ENCODE measurements around the gene IMPA2.

Gene IMPA2

DNA sequence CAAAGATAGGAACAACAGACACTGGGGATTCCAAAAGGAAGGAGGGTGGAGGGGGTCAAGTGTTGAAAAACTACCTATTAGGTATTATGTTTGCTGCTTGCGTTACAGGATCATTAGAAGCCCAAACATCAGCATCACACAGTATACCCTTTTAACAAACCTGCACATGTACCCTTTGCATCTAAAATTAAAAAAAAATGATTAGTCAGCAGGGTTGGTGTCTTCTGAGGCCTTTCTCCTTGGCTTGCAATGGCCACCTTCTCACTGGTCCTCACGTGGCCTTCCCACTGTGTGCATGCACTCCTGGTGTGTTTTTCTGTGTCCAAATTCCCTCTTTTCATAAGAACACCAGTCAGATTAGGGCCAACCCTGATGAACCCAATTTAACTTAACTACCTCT lies 5.6 kb upstream of the IMPA2 start:
- Mint-ChIP-seq H3K4me3 (no peak overlapping the region), H3K27ac (no peak overlapping the region), H3K27me3 (no peaks in the 10 kb centered on the region), H3K4me1 (ENCODE audit: low read depth) (peaks cover 23% of the 10 kb centered on the region), H3K36me3 (ENCODE audit: low read depth) (peaks cover 2% of the 10 kb centered on the region), H3K9me3 (no peaks in the 10 kb centered on the region)
- intact Hi-C loops (cut with micrococcal nuclease), result no loop called here

DNA sequence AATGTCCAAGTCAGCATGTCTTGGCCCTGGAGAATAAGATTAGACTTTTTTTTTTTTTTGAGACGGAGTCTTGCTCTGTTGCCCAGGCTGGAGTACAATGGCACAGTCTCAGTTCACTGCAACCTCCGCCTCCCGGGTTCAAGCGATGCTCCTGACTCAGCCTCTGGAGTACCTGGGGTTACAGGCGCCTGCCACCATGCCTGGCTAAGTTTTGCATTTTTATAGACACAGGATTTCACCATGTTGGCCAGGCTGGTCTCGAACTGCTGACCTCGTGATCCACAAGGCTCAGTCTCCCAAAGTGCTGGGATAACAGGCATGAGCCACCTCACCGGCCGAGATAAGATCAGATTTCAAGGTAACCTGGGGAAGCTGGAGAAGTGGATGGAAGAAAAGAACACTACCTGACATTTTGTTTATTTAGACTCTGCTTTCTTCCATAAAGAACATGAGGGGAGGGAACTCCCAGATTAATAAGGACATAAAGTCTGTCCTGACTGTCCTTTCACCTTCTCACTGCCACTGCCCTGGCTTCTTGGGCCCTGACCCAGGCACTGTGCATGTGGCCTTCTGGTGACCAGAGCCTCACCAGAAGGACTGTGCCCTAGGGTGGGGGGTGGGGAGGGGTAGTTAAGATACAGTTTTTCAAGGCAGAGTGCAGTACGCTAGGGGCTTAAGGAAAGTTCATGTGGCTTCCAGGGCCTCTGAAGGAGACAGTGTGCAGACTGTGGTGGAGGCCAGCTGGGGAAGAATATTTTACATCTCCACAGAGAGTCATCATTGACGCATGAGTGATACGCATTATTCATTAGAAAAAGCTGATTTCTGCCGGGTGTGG lies 4.8 kb upstream of the IMPA2 start:
- H3K27ac Mint-ChIP-seq, result no peak overlapping the region
- H3K9me3 Mint-ChIP-seq, result no peaks in the 10 kb centered on the region
- peaks cover 9% of the 10 kb centered on the region for H3K36me3 Mint-ChIP-seq (ENCODE audit: low read depth)
- intact Hi-C loops (cut with micrococcal nuclease), result no loop called here
- H3K4me1 Mint-ChIP-seq (ENCODE audit: low read depth), result peaks cover 23% of the 10 kb centered on the region
- no peaks in the 10 kb centered on the region for H3K27me3 Mint-ChIP-seq
- H3K4me3 Mint-ChIP-seq, result no peak overlapping the region

DNA sequence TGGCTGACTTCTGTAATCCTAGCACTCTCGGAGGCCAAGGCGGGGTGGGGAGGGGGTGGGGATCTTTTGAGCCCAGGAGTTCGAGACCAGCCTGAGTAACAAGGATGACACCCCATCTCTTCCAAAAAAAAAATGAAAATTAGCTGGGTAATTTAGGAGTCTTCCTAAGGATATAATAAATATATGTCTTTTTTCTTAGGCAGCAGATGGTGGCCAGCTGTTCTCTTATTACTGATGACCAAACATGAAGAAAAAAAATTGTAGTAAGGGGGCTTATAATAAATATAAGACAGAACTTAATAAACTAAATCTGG lies 4.2 kb upstream of the IMPA2 start:
- peaks cover 9% of the 10 kb centered on the region for H3K36me3 Mint-ChIP-seq (ENCODE audit: low read depth)

DNA sequence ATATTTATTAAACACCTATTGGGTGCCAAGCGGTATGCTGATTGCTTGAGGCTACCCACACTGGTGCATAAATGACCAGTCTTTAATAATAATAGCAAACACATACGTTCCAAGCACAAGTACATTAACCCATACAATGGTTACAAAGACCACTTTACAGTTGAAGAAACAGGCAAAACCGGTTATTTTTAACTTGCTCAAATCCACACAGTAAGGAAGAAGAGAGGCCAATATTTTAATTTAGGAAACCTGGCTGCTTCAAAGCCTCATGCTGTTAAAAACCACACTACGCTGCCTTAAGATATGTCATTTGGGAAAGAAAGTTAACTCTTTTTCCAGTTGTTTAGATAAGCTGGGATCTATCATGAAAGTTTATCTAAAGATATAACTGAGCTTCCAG lies 2.4 kb upstream of the IMPA2 start:
- Mint-ChIP-seq H3K36me3 (ENCODE audit: low read depth) (peaks cover 9% of the 10 kb centered on the region), H3K27me3 (no peaks in the 10 kb centered on the region), H3K4me1 (ENCODE audit: low read depth) (peaks cover 37% of the 10 kb centered on the region), H3K9me3 (no peaks in the 10 kb centered on the region), H3K4me3 (no peak overlapping the region), H3K27ac (no peak overlapping the region)
- intact Hi-C loops (cut with micrococcal nuclease), result no loop called here

More for the DNA sequence above, 4.2 kb upstream of the IMPA2 start:
- Mint-ChIP-seq H3K27ac (no peak overlapping the region), H3K4me3 (no peak overlapping the region), H3K9me3 (no peaks in the 10 kb centered on the region), H3K4me1 (ENCODE audit: low read depth) (peaks cover 26% of the 10 kb centered on the region), H3K27me3 (no peaks in the 10 kb centered on the region)
- intact Hi-C loops (cut with micrococcal nuclease), result no loop called here

DNA sequence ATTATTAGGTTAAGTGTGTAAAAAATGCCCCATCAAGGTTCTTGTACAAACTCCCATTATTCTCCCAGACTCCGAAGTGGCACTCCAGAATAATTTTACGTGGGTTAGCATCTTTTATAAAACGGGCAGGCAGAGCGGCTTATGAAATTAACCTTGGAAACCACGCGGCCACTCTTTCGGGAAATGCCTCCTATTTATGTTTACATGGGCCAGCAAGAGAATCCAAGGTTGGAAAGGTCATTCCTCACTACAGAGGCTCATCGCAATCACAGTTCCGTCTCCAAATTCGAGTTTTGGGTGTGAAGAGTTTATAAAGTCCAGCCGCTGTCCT lies 1.2 kb upstream of the IMPA2 start:
- peaks cover 9% of the 10 kb centered on the region for H3K36me3 Mint-ChIP-seq (ENCODE audit: low read depth)
- no peaks in the 10 kb centered on the region for H3K9me3 Mint-ChIP-seq
- peak overlapping the region; percentile 86 for H3K4me3 Mint-ChIP-seq
- peak overlapping the region; percentile 86 for H3K27ac Mint-ChIP-seq
- peaks cover 42% of the 10 kb centered on the region for H3K4me1 Mint-ChIP-seq (ENCODE audit: low read depth)
- intact Hi-C loops (cut with micrococcal nuclease), result loop anchor here (2.0 to 5.0 kb wide), 3 partner anchors 33 to 327 kb away; partner anchors contain the start of genes CHMP1B and TUBB6
- no peaks in the 10 kb centered on the region for H3K27me3 Mint-ChIP-seq

DNA sequence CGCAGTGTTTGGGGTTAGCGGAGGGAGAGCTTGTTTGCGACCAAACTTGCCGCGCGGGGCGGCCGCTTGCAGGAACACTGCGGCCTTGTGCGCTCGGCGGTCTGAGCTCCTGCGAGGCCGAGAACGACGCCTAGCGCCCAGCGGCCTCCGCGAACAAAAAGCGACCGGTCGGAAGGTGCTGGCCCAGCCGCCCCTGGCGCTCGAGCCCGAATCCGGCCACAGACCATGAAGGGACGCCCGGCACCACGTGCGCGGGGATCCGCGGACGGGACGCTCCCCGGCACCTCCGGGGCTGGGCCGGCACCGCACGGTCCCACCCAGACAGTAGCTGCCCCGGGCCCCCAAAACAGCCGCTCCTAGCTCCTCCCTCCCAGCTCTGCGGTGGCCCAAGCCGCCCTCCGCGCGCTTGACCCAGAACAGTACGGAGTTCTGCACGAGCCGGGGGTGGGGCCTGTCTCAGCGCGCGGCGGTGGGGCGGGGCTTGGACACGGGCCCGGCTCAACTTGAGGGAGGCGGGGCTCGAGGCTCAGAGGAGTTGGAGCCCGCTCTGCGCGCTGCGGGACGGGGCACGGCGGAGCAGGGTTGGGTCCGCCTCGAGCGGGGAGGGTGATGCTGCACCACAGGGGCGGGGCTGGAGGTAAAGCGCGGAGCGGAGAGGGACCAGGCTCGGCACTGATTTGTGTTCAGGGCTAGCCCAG lies 664 bp upstream of the IMPA2 start:
- Mint-ChIP-seq H3K4me1 (ENCODE audit: low read depth) (peaks cover 46% of the 10 kb centered on the region), H3K4me3 (peak overlapping the region; percentile 86), H3K27me3 (no peaks in the 10 kb centered on the region), H3K9me3 (no peaks in the 10 kb centered on the region), H3K36me3 (ENCODE audit: low read depth) (peaks cover 9% of the 10 kb centered on the region), H3K27ac (peak overlapping the region; percentile 86)
- intact Hi-C loops (cut with micrococcal nuclease), result loop anchor here (2.0 to 5.0 kb wide), 3 partner anchors 34 to 327 kb away; partner anchors contain the start of genes CHMP1B and TUBB6

DNA sequence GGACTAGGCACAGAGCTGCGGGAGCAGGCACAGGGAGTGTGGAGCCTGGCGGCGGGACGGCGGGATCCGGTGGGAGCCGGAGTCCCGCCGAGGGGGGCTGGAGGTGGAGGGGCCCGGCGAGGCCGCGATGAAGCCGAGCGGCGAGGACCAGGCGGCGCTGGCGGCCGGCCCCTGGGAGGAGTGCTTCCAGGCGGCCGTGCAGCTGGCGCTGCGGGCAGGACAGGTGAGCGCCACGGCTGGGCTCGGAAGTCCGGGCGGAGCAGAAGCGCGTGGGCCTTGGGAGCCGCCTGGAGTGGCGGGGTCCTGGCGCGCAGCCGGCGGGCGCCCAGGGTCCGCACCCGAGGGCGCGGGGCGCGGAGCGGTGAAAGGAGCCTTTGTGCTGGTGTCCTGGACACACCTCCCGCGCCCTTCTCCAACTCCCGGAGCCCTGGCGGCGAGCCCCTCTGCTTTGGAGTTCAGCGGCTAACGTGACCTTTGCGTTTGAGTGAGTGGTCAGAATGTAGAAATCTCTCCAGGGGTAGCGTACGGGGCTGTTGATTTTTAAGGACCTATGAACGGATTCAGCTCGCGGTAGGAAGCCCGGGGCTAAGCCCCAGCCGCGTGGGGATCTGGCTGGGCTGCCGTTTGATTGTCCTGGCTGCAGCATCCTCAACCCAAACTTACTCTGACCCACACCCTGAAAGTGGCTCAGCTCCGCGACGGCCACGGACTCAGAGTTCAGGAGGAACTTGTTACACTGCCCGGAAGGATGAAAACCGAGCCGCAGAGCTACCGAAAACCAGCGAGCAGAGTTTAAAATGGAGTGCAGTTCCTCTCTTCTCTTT lies 448 bp downstream of the IMPA2 start:
- no peaks in the 10 kb centered on the region for H3K27me3 Mint-ChIP-seq
- intact Hi-C loops (cut with micrococcal nuclease), result loop anchor here (2.0 to 5.0 kb wide), 3 partner anchors 35 to 326 kb away; partner anchors contain the start of genes CHMP1B and TUBB6
- H3K4me3 Mint-ChIP-seq, result peak overlapping the region; percentile 86
- H3K36me3 Mint-ChIP-seq (ENCODE audit: low read depth), result peaks cover 9% of the 10 kb centered on the region
- no peaks in the 10 kb centered on the region for H3K9me3 Mint-ChIP-seq
- H3K27ac Mint-ChIP-seq, result peak overlapping the region; percentile 86
- H3K4me1 Mint-ChIP-seq (ENCODE audit: low read depth), result peaks cover 57% of the 10 kb centered on the region

DNA sequence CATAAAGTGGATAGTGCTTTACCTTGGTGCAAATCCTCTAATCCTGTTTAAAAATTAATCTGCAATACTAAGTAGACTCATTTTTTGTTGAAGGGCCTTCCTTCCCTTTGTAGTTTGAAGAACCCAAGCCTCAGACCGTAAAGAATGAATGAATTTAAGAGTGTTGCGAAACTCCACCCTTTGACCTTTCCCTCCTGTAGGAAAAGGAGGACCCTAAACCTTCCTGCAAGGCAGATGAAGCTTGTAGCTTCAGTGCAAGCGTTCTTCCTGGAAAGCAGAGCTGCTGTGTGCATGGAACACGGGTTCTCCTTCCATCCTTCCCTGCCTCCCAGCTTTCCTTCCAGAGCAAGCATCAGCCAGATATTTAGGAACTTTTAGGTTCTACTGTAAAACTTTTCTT lies 1.7 kb downstream of the IMPA2 start:
- Mint-ChIP-seq H3K36me3 (ENCODE audit: low read depth) (peaks cover 9% of the 10 kb centered on the region), H3K27me3 (no peaks in the 10 kb centered on the region), H3K4me3 (no peak overlapping the region), H3K27ac (peak overlapping the region; percentile 86), H3K9me3 (no peaks in the 10 kb centered on the region), H3K4me1 (ENCODE audit: low read depth) (peaks cover 66% of the 10 kb centered on the region)
- intact Hi-C loops (cut with micrococcal nuclease), result loop anchor here (5.0 kb wide), 1 partner anchor 324 kb away; the partner anchor contains the start of gene TUBB6

DNA sequence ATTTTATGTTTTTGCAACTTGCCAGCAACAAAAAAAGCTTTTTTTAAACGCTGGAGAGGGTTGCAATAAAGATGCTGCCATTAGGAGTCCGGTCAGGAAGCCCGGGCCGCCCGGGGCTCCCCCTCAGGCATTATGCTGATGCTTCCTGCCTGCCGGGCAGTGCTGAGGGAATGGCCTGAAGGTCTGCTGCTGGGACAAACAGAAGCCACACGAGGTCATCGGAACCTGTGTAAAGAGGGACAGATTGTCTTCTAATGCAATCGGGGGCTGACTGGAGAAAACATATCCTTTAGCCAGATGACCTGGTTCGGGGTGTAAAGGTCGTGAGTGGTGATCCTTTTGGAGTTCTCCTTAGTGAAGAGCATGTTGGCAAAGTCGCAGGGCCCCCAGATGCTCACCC lies 2.3 kb downstream of the IMPA2 start:
- peaks cover 9% of the 10 kb centered on the region for H3K36me3 Mint-ChIP-seq (ENCODE audit: low read depth)
- H3K27ac Mint-ChIP-seq, result no peak overlapping the region
- no peak overlapping the region for H3K4me3 Mint-ChIP-seq
- H3K27me3 Mint-ChIP-seq, result no peaks in the 10 kb centered on the region
- no peaks in the 10 kb centered on the region for H3K9me3 Mint-ChIP-seq
- intact Hi-C loops (cut with micrococcal nuclease), result loop anchor here (5.0 kb wide), 1 partner anchor 324 kb away; the partner anchor contains the start of gene TUBB6
- peaks cover 71% of the 10 kb centered on the region for H3K4me1 Mint-ChIP-seq (ENCODE audit: low read depth)

DNA sequence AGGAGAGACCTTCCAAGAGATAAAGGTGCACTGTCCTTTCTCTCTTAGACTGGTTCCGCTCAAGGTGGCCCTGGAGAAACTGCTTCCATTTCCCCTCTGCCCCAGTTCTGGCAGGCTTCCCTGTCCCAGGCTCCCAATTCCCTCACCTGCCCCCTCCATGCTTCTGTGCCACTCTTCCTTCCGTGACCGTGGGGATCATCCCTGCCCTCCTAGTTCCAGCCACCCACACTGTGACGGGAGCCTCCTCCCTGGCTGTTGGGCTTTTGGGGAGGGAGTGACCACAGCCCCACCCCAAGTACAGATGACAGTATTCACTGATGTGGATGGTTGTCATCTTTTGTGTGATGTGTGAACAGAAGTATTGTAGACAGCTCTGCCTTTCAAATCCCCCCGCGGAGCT lies 2.8 kb downstream of the IMPA2 start:
- intact Hi-C loops (cut with micrococcal nuclease), result loop anchor here (5.0 kb wide), 1 partner anchor 323 kb away; the partner anchor contains the start of gene TUBB6
- no peaks in the 10 kb centered on the region for H3K27me3 Mint-ChIP-seq
- no peaks in the 10 kb centered on the region for H3K9me3 Mint-ChIP-seq
- peaks cover 74% of the 10 kb centered on the region for H3K4me1 Mint-ChIP-seq (ENCODE audit: low read depth)
- no peak overlapping the region for H3K4me3 Mint-ChIP-seq
- H3K27ac Mint-ChIP-seq, result no peak overlapping the region
- peaks cover 9% of the 10 kb centered on the region for H3K36me3 Mint-ChIP-seq (ENCODE audit: low read depth)

DNA sequence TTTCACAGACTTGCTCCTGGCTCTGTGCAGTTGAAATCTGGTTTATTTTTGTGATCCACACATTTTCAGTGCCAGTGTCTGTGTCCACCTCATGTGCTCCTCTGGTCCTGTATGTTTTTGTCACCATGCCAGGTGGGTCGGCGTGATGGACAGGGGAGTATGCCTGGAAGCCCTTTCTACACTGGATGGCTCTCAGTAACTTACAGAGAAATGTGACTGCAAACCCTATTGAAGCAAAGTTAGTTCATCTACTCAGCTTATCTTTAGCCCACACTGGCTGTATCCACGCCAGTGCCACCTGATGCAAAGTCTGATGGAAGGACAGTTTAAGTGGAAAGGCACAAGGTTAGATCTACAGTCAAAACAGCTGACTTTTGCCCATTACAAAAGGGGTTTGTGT lies 4.3 kb downstream of the IMPA2 start:
- no peaks in the 10 kb centered on the region for H3K27me3 Mint-ChIP-seq
- H3K4me1 Mint-ChIP-seq (ENCODE audit: low read depth), result peaks cover 74% of the 10 kb centered on the region
- no peak overlapping the region for H3K27ac Mint-ChIP-seq
- no peaks in the 10 kb centered on the region for H3K9me3 Mint-ChIP-seq
- intact Hi-C loops (cut with micrococcal nuclease), result no loop called here
- peaks cover 8% of the 10 kb centered on the region for H3K36me3 Mint-ChIP-seq (ENCODE audit: low read depth)
- H3K4me3 Mint-ChIP-seq, result no peak overlapping the region

DNA sequence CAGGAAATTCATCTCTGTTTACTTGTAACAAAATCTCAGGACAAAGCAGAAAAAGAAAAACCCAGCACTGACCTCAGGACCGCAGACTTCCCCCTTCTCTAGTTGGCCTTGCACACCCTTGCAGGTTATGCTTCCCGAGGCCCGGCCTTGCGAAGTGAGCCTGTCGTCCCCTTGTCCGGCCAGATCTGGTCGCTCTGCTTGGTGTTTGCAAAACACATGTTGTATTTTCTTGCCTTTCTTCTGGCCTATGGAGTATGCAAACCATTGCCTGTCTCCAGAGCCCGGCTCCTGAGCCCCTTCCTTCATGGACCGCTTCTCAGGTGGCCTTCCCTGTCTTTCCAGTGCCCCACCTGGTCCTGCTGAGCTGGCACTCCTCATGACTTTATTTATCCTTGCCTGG lies 4.8 kb downstream of the IMPA2 start:
- Mint-ChIP-seq H3K36me3 (ENCODE audit: low read depth) (peaks cover 3% of the 10 kb centered on the region), H3K4me3 (no peak overlapping the region), H3K27me3 (no peaks in the 10 kb centered on the region), H3K9me3 (no peaks in the 10 kb centered on the region), H3K4me1 (ENCODE audit: low read depth) (peaks cover 79% of the 10 kb centered on the region), H3K27ac (no peak overlapping the region)
- intact Hi-C loops (cut with micrococcal nuclease), result loop anchor here (2.0 kb wide), 1 partner anchor 77 kb away; the partner anchor contains the start of gene MPPE1

DNA sequence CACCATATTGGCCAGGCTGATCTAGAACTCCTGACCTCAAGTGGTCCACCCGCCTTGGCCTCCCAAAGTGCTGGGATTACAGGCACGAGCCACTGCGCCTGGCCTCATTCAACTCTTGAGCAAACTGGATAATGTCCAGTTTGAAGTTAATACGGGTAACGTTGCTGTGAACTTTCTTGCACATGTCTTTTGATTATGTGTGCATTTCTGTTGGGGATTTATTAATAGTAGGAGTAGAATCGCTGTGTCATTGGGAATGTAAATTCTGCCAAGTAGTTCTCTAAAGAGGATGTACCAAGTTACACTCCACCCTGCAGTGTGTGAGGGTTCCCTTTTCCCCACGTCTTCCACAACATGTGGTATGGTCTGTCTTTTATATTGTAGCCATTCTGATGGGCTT lies 6.2 kb downstream of the IMPA2 start:
- H3K4me3 Mint-ChIP-seq, result peak overlapping the region; percentile 43
- intact Hi-C loops (cut with micrococcal nuclease), result loop anchor here (2.0 kb wide), 1 partner anchor 79 kb away; the partner anchor contains the start of gene MPPE1
- H3K4me1 Mint-ChIP-seq (ENCODE audit: low read depth), result peaks cover 76% of the 10 kb centered on the region
- no peaks in the 10 kb centered on the region for H3K27me3 Mint-ChIP-seq
- H3K9me3 Mint-ChIP-seq, result no peaks in the 10 kb centered on the region
- peak overlapping the region; percentile 76 for H3K27ac Mint-ChIP-seq
- no peaks in the 10 kb centered on the region for H3K36me3 Mint-ChIP-seq (ENCODE audit: low read depth)
